HUES48 (cell line): Measurements from ENCODE around the gene MYDGF.
A peak's percentile ranks its signal among the peaks of the same experiment; 100 is the strongest.

Experiments
- H3K27ac ChIP-seq: one replicate; pipeline ENCODE4 v1.7.0; 2013; ENCODE audit warnings: low read depth, low read length, inconsistent platforms
- H3K27me3 ChIP-seq: 2 replicates; pipeline ENCODE4 v1.6.1; 2013; ENCODE audit warnings: mild to moderate bottlenecking, low read length; ENCODE audit not compliant: control insufficient read depth, insufficient read depth
- H3K36me3 ChIP-seq: 2 replicates; pipeline ENCODE4 v1.6.1; 2013; ENCODE audit warnings: low read length; ENCODE audit not compliant: control insufficient read depth, insufficient read depth
- H3K4me1 ChIP-seq: 2 replicates; pipeline ENCODE4 v1.6.1; 2013; ENCODE audit warnings: mild to moderate bottlenecking, low read length; ENCODE audit not compliant: control insufficient read depth, insufficient read depth
- H3K4me3 ChIP-seq: 2 replicates; pipeline ENCODE4 v1.5.1; 2013; ENCODE audit warnings: mild to moderate bottlenecking, low read depth, low read length
- H3K9ac ChIP-seq: 2 replicates; pipeline ENCODE4 v1.6.1; 2013; ENCODE audit warnings: mild to moderate bottlenecking, low read depth, low read length, moderate library complexity
- H3K9me3 ChIP-seq: 2 replicates; pipeline ENCODE4 v1.6.1; 2013; ENCODE audit warnings: low read length; ENCODE audit not compliant: control insufficient read depth, insufficient read depth

MYDGF gene

GRCh38 chr19:4640247-4641000 lies 29.7 kb downstream of the MYDGF start:
- Histone ChIP-seq H3K27ac (no peak overlapping the region), H3K36me3 (no peaks in the 10 kb centered on the region), H3K9me3 (no peaks in the 10 kb centered on the region), H3K4me3 (0 out of 2 replicates have a peak overlapping the region, but pooled peaks have one; percentile 3), H3K9ac (no peak overlapping the region), H3K4me1 (0 out of 2 replicates have a peak, but pooled peaks cover 2% of the 10 kb centered on the region), H3K27me3 (peaks cover 13% of the 10 kb centered on the region)

GRCh38 chr19:4639531-4640246 lies 30.5 kb downstream of the MYDGF start:
- 0 out of 2 replicates have a peak, but pooled peaks cover 2% of the 10 kb centered on the region for H3K4me1 ChIP-seq
- H3K9ac ChIP-seq = no peak overlapping the region
- H3K27ac ChIP-seq = no peak overlapping the region
- no peaks in the 10 kb centered on the region for H3K36me3 ChIP-seq
- H3K9me3 ChIP-seq = no peaks in the 10 kb centered on the region
- H3K27me3 ChIP-seq = peaks cover 13% of the 10 kb centered on the region
- H3K4me3 ChIP-seq = peak overlapping the region; percentile 75

DNA sequence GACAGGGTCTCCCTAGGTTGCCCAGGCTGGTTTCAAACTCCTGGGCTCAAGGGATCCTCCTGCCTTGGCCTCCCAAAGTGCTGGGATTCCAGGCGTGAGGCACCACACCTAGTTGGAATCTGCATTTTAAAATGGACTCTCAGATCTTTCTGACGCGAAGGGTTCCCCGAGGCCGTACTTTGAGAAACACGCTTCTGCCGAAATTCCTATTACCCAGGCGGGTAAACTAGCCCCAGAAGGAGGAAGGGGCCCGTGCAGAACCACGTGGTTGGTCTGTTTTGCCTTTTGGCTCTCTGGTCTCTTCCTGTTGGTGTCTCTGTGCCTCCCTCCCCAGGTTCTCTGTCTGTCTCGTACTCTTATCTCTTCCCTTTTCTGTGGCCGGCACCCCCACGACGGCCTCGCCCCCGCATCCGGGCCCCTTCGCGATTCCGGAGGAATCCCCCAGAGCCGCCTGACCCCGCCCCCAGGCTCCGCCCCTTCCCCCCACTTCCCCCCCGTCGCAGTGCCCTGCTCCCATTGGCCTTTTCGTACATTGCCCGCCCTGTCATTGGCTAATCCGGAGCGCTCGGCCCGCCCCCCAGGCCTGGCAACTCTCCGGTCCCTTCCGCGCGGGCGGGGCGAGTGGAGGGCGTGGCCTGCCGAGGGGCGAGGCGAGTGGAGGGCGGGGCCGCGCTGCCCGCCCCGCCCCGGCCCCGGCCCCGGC lies 31.2 kb downstream of the MYDGF start, which contains the start of gene TNFAIP8L1:
TSS of gene TNFAIP8L1 (plus strand) at position 689 of the 703 bp plus-strand sequence. CDS start 12,354 bp downstream, outside the sequence.
- H3K4me3 ChIP-seq = peak within 1 kb of the TSS; percentile 75
- peaks cover 13% of the 10 kb centered on the region for H3K27me3 ChIP-seq
- no peaks in the 10 kb centered on the region for H3K9me3 ChIP-seq
- peak within 1 kb of the TSS; percentile 4; the same call in 1 of the 2 replicates for H3K9ac ChIP-seq
- 0 out of 2 replicates have a peak, but pooled peaks cover 2% of the 10 kb centered on the region for H3K4me1 ChIP-seq
- H3K27ac ChIP-seq = peak within 1 kb of the TSS; percentile 69
- no peaks in the 10 kb centered on the region for H3K36me3 ChIP-seq

DNA sequence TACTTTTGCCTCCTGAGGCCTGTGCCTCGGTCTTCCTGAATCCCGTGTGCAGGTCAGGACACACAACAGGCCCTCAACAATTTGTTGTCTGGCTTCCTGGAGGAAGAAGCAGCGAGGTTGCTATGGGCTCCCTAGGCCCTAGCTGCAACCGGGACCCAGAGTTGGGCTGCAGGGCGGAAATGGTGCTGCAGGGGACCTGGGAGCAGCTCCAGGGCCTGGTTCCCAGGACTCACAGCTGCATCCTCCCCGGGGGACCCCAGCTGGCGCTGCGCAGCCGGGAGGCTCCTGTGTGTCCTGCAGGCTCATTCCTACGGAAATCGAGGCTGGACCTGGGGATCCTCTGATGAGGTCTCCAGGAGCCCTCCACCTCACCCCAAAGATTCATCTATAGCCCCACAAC lies 31.8 kb downstream of the MYDGF start:
- H3K36me3 ChIP-seq = no peaks in the 10 kb centered on the region
- H3K9ac ChIP-seq = no peak overlapping the region
- no peaks in the 10 kb centered on the region for H3K9me3 ChIP-seq
- H3K27me3 ChIP-seq = peaks cover 13% of the 10 kb centered on the region
- H3K4me1 ChIP-seq = 0 out of 2 replicates have a peak, but pooled peaks cover 2% of the 10 kb centered on the region
- H3K27ac ChIP-seq = no peak overlapping the region
- H3K4me3 ChIP-seq = no peak overlapping the region

GRCh38 chr19:4636761-4637160 lies 33.4 kb downstream of the MYDGF start:
- Histone ChIP-seq H3K9me3 (no peaks in the 10 kb centered on the region), H3K9ac (no peak overlapping the region), H3K36me3 (no peaks in the 10 kb centered on the region), H3K27ac (no peak overlapping the region), H3K27me3 (peaks cover 13% of the 10 kb centered on the region), H3K4me3 (peak overlapping the region; percentile 54), H3K4me1 (0 out of 2 replicates have a peak, but pooled peaks cover 2% of the 10 kb centered on the region)

GRCh38 chr19:4636151-4636717 lies 33.9 kb downstream of the MYDGF start:
- H3K36me3 ChIP-seq = no peaks in the 10 kb centered on the region
- 0 out of 2 replicates have a peak, but pooled peaks cover 2% of the 10 kb centered on the region for H3K4me1 ChIP-seq
- H3K27ac ChIP-seq = no peak overlapping the region
- H3K9ac ChIP-seq = no peak overlapping the region
- H3K27me3 ChIP-seq = peaks cover 13% of the 10 kb centered on the region
- H3K4me3 ChIP-seq = peak overlapping the region; percentile 75
- no peaks in the 10 kb centered on the region for H3K9me3 ChIP-seq

DNA sequence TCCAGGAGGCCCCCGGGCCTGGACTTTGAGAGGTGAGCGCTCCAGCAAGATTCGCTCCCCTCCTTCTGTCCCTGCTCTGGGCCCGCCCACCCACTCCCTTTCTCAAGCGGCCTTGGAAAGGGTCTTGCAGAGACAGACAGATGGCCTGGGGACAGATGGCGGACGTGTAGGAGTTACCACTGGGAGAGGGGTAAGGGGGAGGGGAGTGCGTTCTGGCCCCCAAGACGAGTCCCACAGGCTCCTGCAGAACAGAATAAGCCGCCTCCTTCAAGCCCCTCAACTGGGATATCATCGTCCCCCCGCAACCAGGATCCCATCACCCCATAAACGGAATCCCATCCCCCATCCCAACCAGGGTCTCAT lies 34.4 kb downstream of the MYDGF start:
- Histone ChIP-seq H3K27me3 (peaks cover 13% of the 10 kb centered on the region), H3K9me3 (no peaks in the 10 kb centered on the region), H3K27ac (no peak overlapping the region), H3K4me3 (peak overlapping the region; percentile 75), H3K4me1 (0 out of 2 replicates have a peak, but pooled peaks cover 2% of the 10 kb centered on the region), H3K36me3 (no peaks in the 10 kb centered on the region), H3K9ac (no peak overlapping the region)

GRCh38 chr19:4633140-4633967 lies 36.8 kb downstream of the MYDGF start:
- Histone ChIP-seq H3K27me3 (peaks cover 13% of the 10 kb centered on the region), H3K9me3 (no peaks in the 10 kb centered on the region), H3K4me1 (no peaks in the 10 kb centered on the region), H3K27ac (no peak overlapping the region), H3K36me3 (no peaks in the 10 kb centered on the region), H3K4me3 (no peak overlapping the region), H3K9ac (no peak overlapping the region)

GRCh38 chr19:4624733-4625362 lies 45.3 kb downstream of the MYDGF start:
- Histone ChIP-seq H3K27ac (no peak overlapping the region), H3K27me3 (no peaks in the 10 kb centered on the region), H3K9ac (no peak overlapping the region), H3K4me3 (no peak overlapping the region), H3K9me3 (no peaks in the 10 kb centered on the region), H3K36me3 (no peaks in the 10 kb centered on the region), H3K4me1 (0 out of 2 replicates have a peak, but pooled peaks cover 3% of the 10 kb centered on the region)
